Body of pancreas (tissue), 4 donors: Measurements from ENCODE around the gene CNTLN.

Experiments
- POLR2A ChIP-seq, 3 donors: fragments of 450-650 bp; IDR thresholded peaks; one replicate each; pipeline ENCODE4 v1.6.1; 2016; ENCODE audit warnings: antibody characterized with exemption in 3 of 3, mild to moderate bottlenecking in 2 of 3
- TF ChIP-seq, protein P1 (sequence below), 7 experiments: fragments of 450-650 bp in 4 of 7; fragments of 200-600 bp in 3 of 7; sonication (generic) in 3 of 7; IDR thresholded peaks; one replicate each; pipeline ENCODE4 v1.5.1; 2016 to 2019; ENCODE audit warnings: antibody characterized with exemption in 7 of 7

DNA sequence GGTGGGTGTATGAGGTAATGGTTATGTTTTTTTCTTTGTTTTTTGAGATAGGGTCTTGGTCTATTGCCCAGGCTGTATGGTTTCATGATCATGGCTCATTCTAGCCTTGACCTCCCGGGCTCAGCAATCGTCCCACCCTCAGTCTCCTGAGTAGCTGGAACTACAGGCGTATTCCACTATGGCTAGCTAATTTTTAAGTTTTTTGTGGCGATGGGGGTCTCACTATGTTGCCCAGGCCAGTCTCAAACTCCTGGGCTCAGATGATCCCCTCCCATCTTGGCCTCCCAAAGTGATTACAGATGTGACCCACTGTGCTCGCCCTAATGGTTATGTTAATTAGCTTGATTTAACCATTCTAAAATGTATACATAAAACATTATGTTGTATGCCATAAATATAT lies 5.6 kb downstream of the CNTLN start:
- no peak for TF ChIP-seq POLR2A (IDR thresholded peaks at IDR 0.05)
- TF ChIP-seq, protein P1, sequence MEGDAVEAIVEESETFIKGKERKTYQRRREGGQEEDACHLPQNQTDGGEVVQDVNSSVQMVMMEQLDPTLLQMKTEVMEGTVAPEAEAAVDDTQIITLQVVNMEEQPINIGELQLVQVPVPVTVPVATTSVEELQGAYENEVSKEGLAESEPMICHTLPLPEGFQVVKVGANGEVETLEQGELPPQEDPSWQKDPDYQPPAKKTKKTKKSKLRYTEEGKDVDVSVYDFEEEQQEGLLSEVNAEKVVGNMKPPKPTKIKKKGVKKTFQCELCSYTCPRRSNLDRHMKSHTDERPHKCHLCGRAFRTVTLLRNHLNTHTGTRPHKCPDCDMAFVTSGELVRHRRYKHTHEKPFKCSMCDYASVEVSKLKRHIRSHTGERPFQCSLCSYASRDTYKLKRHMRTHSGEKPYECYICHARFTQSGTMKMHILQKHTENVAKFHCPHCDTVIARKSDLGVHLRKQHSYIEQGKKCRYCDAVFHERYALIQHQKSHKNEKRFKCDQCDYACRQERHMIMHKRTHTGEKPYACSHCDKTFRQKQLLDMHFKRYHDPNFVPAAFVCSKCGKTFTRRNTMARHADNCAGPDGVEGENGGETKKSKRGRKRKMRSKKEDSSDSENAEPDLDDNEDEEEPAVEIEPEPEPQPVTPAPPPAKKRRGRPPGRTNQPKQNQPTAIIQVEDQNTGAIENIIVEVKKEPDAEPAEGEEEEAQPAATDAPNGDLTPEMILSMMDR (IDR thresholded peaks at IDR 0.05), result no peak
